GM18505 (cell line): ENCODE data around the gene RPL11.
A peak's percentile ranks its signal among the peaks of the same experiment; 100 is the strongest.

Experiments used
- ATAC-seq: cut with Tn5 transposase; IDR thresholded peaks from one replicate; pipeline ENCODE4 v1.9.1; 2021; ENCODE audit not compliant: unreplicated experiment
- POLR2A ChIP-seq: IDR thresholded peaks from 4 replicates; pipeline ENCODE4 v1.6.1; 2011; ENCODE audit warnings: borderline replicate concordance; ENCODE audit not compliant: insufficient read depth, insufficient read length; ENCODE audit errors: extremely low read depth

Gene RPL11

GRCh38 chr1:23698466-23698865, 6.9 kb downstream of the RPL11 start:
- ATAC-seq, result no peak
- no peak for TF ChIP-seq POLR2A

- TF ChIP-seq POLR2A, result no peak
- ATAC-seq, result no peak
These were observed 7.9 kb downstream of the RPL11 start for GRCh38 chr1:23699280-23700179.

- TF ChIP-seq POLR2A, result no peak
- ATAC-seq, result no peak
These were observed 9.7 kb downstream of the RPL11 start for GRCh38 chr1:23701310-23701709.

DNA sequence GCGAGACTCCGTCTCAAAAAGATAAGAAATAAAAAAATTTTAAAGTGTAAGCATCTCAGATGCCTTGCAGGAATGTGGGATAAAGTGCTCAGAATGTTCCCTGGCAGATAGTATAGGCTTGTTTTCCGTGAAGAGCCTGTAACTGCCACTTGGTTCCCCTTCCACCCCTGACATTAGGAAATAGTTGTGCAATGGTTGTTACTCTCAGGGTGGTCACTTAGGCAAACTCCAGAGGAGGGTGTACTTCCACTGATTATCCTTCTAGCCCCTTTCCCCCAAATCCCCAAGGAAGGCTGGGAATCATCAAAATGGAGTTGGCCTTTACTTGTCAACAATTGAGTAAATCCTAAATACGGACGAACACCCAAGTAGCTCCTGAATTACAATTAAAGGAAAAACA, 10.4 kb downstream of the RPL11 start:
- ATAC-seq, result no peak
- no peak for TF ChIP-seq POLR2A

DNA sequence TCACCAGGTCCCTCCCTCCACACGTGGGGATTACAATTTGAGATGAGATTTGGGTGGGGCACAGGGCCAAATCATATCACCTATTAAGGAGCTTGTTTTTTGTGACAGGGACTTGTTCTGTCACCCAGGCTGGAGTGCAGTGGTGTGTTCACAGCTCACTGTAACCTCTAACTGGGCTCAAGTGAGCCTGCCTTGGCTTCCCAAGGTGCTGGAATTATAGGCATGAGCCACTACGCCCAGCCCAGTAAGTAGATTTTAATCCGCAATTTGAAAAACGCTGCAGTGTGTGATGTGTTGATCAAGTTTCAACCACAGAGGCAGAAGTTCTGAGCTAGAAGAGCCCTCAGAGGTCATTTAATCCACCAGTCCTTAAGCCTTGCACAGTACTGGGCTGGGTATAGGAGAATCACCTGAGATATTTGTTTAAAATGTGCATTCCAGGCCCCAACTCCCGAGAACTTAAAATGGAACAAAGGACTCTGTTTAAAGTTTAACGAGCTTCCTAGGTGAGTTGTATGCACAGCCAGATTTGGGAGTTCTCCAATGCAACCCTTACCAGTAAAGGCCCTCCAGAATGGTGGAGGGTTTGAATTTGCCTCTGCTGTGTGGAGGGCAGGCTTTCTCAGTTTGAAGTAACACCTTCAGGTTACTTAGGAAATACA, 13.4 kb downstream of the RPL11 start:
- no peak for ATAC-seq
- TF ChIP-seq POLR2A, result no peak

DNA sequence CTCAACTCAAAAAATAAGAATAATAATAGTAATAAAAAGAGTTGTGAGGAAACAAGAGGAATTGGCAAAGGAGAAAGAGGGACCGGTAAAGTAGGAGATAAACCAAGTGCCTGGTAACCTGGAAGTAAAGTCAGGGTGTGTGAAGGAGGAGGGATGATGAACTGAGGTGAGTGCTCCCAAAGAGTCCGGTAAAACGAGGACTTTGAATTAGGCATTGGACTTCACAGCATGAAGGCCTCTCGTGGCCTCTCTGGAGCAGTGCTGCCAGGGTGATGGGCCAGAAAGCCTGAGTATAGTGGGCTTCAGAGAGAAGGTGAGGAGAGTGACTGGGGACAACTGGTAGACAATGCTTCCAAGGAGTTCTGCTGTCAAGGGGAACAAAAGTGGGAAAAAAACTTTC, 17.6 kb downstream of the RPL11 start:
- ATAC-seq, result no peak
- TF ChIP-seq POLR2A, result no peak

- no peak for ATAC-seq
- TF ChIP-seq POLR2A, result no peak
These were observed 26.9 kb downstream of the RPL11 start for GRCh38 chr1:23718482-23718881.

DNA sequence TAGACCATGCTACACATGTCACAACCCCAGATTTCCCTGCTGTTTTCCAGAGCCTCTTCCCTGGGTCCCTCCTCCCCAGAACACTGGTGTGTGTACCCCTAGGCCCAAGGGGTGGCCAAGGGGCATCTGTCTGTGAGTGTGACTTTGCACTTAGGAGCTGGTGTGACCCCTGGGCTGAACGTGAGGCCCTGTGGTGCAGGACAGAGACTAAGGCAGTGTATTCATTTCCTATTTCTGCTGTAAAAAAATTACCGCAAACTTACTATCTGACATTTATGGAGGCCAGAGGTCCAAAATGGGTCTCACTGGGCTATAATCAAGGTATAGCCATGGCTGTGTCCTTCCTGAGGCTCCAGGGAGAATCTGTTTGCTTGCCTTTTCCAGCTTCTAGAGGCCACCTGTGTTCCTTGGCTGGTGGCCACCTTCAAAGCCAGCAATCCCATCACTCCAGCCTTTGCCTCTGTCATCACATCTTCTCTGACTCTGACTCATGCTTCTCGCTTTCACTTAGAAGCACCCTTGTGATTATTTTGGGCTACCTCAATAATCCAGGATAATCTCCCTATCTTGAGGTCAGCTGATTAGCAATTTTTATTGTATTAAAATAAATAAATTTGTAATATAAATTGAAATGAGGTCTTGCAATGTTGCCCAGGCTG, 27.7 kb downstream of the RPL11 start:
- ATAC-seq, result no peak
- TF ChIP-seq POLR2A, result no peak

DNA sequence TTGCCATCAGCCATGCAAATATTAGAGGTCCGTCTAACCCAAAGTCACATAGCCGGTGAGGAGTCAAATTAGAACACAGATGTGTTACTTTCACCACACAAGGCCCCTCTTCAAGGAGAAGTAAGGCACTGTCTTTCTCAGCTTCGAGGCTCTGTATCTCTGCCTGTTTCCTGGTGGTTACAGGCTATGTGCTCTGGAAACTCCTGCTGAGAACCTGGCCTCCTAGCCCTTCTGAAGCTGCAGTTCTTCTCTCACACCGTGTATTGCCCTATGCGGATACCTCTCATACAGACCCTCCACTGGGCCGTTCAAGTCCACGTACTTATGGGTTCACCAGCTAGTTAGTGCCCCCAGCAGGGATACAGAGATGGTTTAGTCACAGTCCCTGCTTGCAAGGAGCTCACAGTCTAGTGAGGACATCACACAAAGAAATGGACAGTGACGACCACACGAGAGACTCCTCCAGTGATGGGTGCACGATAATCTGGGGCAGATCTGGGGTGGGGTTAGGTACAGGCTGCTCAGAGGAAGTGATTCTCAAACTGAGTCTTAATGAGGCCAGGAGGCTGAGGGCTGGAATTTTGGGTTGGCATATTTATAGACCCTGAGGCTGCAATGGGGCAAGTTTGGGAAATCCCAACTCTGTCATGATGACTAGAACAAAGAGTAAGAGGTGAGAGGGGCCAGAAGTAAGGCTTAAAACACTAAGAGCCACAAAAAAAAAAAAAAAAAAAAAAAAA, 28.8 kb downstream of the RPL11 start:
- TF ChIP-seq POLR2A, result peak; percentile 70
- ATAC-seq, result peak; percentile 59

- no peak for TF ChIP-seq POLR2A
- no peak for ATAC-seq
These were observed 31.0 kb downstream of the RPL11 start for GRCh38 chr1:23722652-23723051.

- ATAC-seq, result no peak
- no peak for TF ChIP-seq POLR2A
These were observed 35.1 kb downstream of the RPL11 start for GRCh38 chr1:23726686-23727085.

- no peak for ATAC-seq
- TF ChIP-seq POLR2A, result no peak
These were observed 35.8 kb downstream of the RPL11 start for GRCh38 chr1:23727362-23727811.
